OCI-LY7 (cell line): ENCODE data around the gene TAGLN.

ENCODE experiments used
- CTCF ChIP-seq: fragments of 200-600 bp; sonication (generic); conservative IDR thresholded peaks from 2 replicates; pipeline ENCODE4 v1.5.1; 2014; ENCODE audit warnings: mild to moderate bottlenecking, antibody characterized with exemption, low read length, moderate library complexity, mixed read lengths
- EZH2phosphoT487 ChIP-seq: fragments of 200-600 bp; sonication (generic); IDR thresholded peaks from 2 replicates; pipeline ENCODE4 v1.6.1; 2018; ENCODE audit warnings: low read depth, borderline replicate concordance, mild to moderate bottlenecking, mixed run types, antibody characterized with exemption, low read length, moderate library complexity, mixed read lengths

DNA sequence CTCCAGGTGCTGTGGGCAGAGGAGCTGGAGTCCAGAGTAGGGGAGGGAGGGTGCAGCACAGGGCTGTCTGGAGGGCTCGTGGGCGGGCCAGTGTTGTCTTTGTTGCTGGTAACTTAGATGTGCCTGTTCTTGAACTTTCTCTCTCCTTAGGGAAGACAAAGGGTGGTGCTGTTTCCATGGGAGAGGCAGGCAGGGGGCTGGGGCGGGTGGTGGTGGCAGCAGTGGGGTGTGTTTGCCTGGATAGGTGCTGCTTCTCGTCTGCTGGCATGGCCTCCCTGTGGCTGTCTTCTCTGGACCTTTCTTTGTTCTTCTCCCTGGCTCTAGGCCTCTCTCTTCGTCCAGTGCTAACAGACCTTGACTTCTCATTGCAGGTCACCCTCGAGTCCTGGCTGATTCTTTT, 12.2 kb upstream of the TAGLN start:
- no peak for TF ChIP-seq CTCF
- TF ChIP-seq EZH2phosphoT487: no peak
